Measurements from ENCODE around the gene NMT1. TPM values are rescaled to one million over a fixed set of nuclear protein-coding genes. Genes with fewer than 3 reads are reported as not detected.

The NMT1 gene
- total RNA-seq, 6 experiments from 2014 or later = 50.8 to 76.7 (median 72.0) TPM

GRCh38 chr17:45104497-45104896 is 43.4 kb downstream of the NMT1 start:
- no peaks in the 10 kb centered on the region for H3K4me1 ChIP-seq
- 100% methylated on average over 2 of the region's 6 CpGs for WGBS (ENCODE audit: insufficient coverage, low coverage, low lambda C conversion rate, missing lambda C conversion rate)
- H3K27ac ChIP-seq = no peak overlapping the region
- TF ChIP-seq, protein P1, sequence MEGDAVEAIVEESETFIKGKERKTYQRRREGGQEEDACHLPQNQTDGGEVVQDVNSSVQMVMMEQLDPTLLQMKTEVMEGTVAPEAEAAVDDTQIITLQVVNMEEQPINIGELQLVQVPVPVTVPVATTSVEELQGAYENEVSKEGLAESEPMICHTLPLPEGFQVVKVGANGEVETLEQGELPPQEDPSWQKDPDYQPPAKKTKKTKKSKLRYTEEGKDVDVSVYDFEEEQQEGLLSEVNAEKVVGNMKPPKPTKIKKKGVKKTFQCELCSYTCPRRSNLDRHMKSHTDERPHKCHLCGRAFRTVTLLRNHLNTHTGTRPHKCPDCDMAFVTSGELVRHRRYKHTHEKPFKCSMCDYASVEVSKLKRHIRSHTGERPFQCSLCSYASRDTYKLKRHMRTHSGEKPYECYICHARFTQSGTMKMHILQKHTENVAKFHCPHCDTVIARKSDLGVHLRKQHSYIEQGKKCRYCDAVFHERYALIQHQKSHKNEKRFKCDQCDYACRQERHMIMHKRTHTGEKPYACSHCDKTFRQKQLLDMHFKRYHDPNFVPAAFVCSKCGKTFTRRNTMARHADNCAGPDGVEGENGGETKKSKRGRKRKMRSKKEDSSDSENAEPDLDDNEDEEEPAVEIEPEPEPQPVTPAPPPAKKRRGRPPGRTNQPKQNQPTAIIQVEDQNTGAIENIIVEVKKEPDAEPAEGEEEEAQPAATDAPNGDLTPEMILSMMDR (IDR thresholded peaks at IDR 0.05) = no peak
- no peak for TF ChIP-seq POLR2A (IDR thresholded peaks at IDR 0.05)
- H3K4me3 ChIP-seq = no peak overlapping the region
- no peaks in the 10 kb centered on the region for H3K27me3 ChIP-seq
- no peak for ATAC-seq
- H3K36me3 ChIP-seq = peaks cover 0 to 84% (median 46%) of the 10 kb centered on the region in 4 donors
- no peaks in the 10 kb centered on the region for H3K9me3 ChIP-seq
- no peak for DNase-seq
- intact Hi-C loops (cut with DNase I) = loop anchor here (5.0 to 10.0 kb wide), 2 partner anchors 70 to 72 kb away; no protein-coding TSS in a partner anchor

DNA sequence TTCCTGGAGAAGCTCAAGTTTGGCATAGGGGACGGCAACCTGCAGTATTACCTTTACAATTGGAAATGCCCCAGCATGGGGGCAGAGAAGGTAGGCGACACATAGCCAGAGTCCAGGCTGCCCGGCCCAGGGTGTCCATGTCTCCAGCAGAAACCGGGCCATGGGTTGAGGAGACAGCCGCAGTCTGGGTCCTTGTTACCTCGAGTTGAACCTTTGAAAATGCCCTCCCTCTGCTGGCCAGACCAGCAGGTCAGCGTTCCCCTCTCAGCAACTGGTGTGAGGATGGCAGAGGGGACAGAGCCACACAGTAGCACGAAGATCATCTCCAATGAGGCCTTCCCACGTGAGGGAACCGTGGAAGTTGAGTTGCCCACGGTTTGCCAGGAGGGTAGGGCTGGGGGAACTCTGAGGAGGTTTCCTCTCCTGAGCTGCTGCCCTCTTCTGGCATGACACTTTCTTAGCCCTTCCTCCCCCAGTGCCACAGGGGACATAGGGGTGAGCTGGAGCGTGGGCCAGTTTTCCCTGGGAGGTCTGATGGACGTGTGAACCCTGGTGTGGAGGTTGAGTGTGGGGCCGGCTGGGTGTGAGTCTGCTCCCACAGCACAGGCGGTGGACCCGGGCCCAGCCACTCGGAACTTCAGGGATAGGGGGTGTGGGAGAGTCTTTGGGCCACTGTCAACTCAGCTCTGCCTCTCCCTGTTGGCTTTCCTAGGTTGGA is 43.9 kb downstream of the NMT1 start:
- ATAC-seq = no peak
- no peak for TF ChIP-seq POLR2A (IDR thresholded peaks at IDR 0.05)
- TF ChIP-seq, protein P1 (IDR thresholded peaks at IDR 0.05) = no peak
- Histone ChIP-seq H3K27me3 (no peaks in the 10 kb centered on the region), H3K36me3 (peaks cover 0 to 78% (median 44%) of the 10 kb centered on the region in 4 donors), H3K4me1 (no peaks in the 10 kb centered on the region), H3K9me3 (no peaks in the 10 kb centered on the region), H3K27ac (no peak overlapping the region), H3K4me3 (no peak overlapping the region)
- 77% methylated on average over 3 of the region's 17 CpGs for WGBS (ENCODE audit: insufficient coverage, low coverage, low lambda C conversion rate, missing lambda C conversion rate)
- intact Hi-C loops (cut with DNase I) = loop anchor here (5.0 to 10.0 kb wide), 2 partner anchors 70 to 73 kb away; no protein-coding TSS in a partner anchor
- DNase-seq = peak in 1 of 3 donors; percentile 42

GRCh38 chr17:45106096-45106495 is 45.0 kb downstream of the NMT1 start:
- WGBS (ENCODE audit: insufficient coverage, low coverage, low lambda C conversion rate, missing lambda C conversion rate) = 77% methylated on average over 2 of the region's 5 CpGs
- no peak for ATAC-seq
- intact Hi-C loops (cut with DNase I) = loop anchor here in 1 of 2 donors (10.0 kb wide), 1 partner anchor 71 kb away; no protein-coding TSS in a partner anchor
- DNase-seq = no peak
- H3K27ac ChIP-seq = no peak overlapping the region
- TF ChIP-seq POLR2A (IDR thresholded peaks at IDR 0.05) = no peak
- TF ChIP-seq, protein P1 (IDR thresholded peaks at IDR 0.05) = no peak
- no peak overlapping the region for H3K4me3 ChIP-seq
- H3K36me3 ChIP-seq = peaks cover 0 to 71% (median 43%) of the 10 kb centered on the region in 4 donors
- no peaks in the 10 kb centered on the region for H3K27me3 ChIP-seq
- H3K4me1 ChIP-seq = no peaks in the 10 kb centered on the region
- no peaks in the 10 kb centered on the region for H3K9me3 ChIP-seq

DNA sequence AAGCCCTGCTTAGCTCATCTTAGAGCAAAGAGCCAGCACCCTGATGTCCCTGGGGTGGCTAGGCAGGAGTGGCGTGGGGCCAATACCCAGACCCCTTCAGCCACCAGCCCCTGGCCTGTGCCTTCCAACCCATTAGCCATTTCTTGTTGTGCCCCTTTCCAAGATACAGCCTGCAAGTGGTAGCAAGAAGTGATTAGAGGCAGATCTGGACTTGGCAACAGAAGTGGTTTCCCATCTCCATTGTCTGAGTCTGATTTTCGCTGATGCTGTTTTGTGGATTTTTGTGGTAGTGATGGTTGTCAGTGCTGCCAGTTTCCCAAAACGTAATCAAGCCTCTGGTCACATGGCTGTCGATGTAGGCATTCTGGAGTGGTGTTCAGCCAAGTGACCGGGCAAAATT is 45.5 kb downstream of the NMT1 start:
- DNase-seq (no peak), ATAC-seq (no peak)
- Histone ChIP-seq H3K4me3 (no peak overlapping the region), H3K36me3 (peaks cover 0 to 67% (median 40%) of the 10 kb centered on the region in 4 donors), H3K27me3 (no peaks in the 10 kb centered on the region), H3K9me3 (no peaks in the 10 kb centered on the region), H3K4me1 (no peaks in the 10 kb centered on the region), H3K27ac (no peak overlapping the region)
- WGBS (ENCODE audit: insufficient coverage, low coverage, low lambda C conversion rate, missing lambda C conversion rate) = 87% methylated on average over 4 of the region's 5 CpGs
- intact Hi-C loops (cut with DNase I) = loop anchor here in 1 of 2 donors (10.0 kb wide), 1 partner anchor 72 kb away; no protein-coding TSS in a partner anchor
- no peak for TF ChIP-seq POLR2A (IDR thresholded peaks at IDR 0.05)
- TF ChIP-seq, protein P1 (IDR thresholded peaks at IDR 0.05) = no peak

Data from right lobe of liver (tissue), 6 donors.